NCI-H748 treated with DMSO at 0.1 percent for 48 hours (cell line): ENCODE data around the gene DHRS9.

Experiments used
- DNase-seq: peaks from one replicate; lab custom pipeline; 2025; lab: John Stamatoyannopoulos, UW

DHRS9 gene

GRCh38 chr2:169065864-169066517 is 3.4 kb upstream of the DHRS9 start:
- no peak for DNase-seq

GRCh38 chr2:169066897-169067296 is 2.5 kb upstream of the DHRS9 start:
- DNase-seq: no peak

DNA sequence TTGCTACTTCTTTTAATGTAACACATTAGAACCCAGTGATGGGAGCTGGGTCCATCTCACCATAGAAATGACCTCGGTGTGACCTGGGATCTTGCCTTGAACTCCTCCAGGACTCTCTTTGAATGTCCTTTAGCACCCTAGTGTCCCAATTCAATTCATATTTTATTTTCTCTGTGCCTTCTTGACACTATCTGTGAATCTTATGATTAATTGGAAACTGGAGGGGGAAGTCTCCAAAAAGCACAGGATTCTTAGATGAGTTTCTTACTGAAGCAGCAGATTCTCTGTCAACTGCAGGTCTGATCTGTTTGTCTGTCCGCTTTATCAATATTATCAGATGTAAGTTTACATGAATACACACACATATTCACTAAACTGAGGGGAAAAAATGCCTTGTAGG is 470 bp downstream of the DHRS9 start:
- DNase-seq: no peak

DNA sequence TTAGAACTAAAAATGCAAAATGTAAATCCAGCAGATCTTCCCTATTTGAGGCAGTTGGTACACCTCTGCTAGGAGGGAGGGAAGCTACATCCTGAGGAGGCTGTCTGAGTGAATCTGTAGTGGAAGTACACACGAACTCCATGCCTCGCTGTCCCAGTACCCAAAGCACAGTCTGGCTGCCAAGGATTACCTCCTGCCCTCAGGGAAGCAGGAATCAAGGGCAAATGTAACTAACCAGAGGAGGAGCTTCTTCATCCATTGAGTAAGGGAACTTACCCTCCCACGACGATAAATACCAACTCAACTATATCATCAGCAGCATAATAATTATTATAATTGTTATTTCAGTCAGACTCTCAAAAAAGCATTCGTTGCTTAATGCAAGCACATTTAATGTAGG is 2.1 kb downstream of the DHRS9 start:
- no peak for DNase-seq

DNA sequence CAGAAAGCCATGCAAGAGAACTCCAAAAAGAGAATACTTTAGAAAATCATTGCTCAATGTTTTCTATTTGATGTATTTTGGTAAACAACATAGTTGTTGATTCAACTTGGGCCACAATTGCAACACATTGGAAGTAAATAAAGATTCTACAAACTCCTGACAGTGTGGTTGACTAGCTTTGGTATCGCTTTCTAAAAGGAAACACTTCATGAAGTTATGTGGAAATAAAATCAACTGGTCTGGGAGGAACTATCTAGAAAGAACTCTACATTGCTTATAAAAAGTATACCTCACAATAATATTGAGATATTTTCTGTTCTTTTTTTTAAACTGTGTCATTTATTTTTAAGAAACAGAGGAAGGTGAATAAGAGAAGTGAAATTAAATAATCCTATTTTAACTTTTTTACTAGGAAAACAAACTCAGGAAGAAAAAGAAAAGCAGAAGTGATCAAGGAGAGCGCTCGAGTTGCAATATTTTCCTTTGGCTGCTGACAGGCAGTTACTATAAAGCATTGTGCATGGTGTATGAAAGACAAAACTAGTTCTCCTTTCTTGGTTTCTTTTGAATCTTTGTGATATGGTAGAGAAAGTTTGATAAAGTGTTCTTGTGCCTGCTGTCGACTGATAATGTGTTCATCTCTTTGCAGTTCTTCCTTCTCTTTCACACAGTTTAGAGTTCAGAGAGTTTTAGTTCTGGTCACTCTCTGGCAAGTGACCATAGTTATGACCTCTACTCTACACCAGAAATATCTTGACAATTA is 3.0 kb downstream of the DHRS9 start:
- DNase-seq: no peak

- no peak for DNase-seq
Measured at GRCh38 chr2:169073211-169073962, 4.0 kb downstream of the DHRS9 start.

DNA sequence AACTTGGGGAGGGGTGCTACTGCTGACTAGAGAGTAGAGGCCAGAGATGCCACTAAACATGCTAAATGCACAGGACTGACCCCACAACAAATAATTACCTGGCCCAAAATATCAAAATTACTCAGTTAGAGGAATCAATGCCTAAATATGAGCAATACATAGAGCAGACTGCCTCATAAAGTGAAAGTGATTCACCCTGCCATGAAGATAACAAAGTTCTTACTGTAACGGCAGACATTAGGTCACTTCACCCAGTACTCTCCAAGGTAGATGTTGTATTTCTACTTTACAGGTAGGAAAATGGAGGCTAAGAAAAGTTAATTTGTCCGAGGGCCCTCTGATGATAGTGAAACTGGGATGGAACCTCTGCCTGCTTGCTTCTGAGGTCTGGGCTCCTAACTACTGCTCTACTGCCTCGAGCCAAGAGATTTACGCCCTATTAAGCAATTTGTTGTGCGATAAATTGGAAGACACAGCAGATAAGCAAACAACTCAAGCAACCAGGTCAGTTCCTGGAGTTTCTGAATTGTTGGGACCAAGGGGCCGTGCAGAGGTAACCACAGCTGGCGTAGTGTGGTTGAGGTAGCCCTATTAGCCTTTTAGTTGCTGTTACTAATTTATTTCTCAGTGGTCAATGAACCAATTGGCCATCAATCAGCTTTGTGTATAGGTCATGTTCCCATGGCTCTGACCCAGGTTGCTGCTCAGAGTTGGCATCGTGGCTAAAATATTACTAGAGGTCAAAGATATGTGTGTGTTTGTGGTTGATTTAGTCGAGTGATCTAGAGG is 4.8 kb downstream of the DHRS9 start:
- no peak for DNase-seq

GRCh38 chr2:169077674-169078240 is 8.4 kb downstream of the DHRS9 start:
- no peak for DNase-seq

- no peak for DNase-seq
Measured at GRCh38 chr2:169080250-169081069, 11.1 kb downstream of the DHRS9 start.

- DNase-seq: no peak
Measured at GRCh38 chr2:169081551-169081950, 12.2 kb downstream of the DHRS9 start.

DNA sequence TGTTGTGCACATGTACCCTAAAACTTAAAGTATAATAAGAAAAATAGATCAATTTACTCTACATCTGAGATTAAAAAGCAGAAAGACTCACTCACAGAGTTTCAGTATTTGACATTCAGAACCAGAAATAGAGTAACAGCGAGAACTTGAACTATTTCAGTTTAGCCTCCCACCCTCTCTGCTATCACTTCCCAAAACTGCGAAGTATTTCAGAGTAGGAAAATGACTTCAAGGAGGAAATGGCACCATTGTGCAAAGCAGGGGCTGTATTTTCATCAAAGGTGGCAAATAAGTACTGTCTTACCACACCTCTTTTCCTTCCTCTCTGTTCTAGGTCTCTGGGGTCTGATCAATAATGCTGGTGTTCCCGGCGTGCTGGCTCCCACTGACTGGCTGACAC is 13.6 kb downstream of the DHRS9 start:
- no peak for DNase-seq

GRCh38 chr2:169086893-169087467 is 17.6 kb downstream of the DHRS9 start:
- DNase-seq: no peak

DNA sequence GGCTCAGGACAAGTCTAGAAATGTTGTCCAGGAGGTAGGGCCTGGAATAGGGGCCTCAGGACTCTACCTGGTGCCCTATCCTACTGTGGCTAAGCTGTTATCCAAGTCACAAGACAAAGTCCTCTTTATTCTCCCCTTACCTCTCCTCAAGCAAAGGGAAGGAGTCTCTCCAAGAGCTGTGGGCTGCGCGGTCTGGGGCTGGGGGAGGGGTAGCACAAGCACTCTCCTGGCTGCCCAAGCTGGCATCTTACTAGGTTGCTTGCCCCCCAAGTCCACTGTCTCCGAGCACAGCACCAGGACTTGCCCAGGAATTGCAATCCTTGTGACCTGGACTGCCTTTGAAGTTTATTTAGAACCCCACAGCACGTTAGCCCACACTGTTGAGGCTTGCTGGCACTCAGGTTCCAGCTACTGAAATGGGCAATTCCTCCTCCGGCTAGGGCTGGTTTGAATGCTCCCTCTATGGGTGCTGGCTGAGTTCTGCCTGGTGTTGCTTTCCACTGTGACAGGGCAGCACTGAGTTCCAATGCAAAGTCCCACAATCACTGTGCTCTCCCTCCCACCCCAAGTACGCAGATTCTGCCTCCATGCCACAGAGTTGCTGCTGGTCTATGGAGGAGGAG is 18.5 kb downstream of the DHRS9 start:
- DNase-seq: no peak

DNA sequence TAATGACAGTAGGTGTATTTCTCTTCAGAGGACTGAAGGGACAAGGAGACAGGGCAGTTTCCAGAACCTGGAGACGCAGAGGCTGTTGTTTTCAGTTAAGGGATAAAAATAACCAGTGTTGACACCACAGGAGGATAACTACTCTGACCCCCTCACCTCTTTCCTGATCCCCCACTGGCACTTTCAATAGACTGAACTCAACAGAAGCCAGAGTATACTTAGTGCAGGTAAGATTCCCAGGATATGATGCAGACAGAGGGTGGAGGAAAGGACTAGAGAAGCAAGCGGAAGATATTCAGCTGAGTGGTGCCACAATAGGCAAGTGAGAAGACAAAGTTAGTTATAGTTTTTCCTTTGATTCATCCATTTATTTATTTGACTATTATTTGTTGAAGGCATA is 19.8 kb downstream of the DHRS9 start:
- no peak for DNase-seq

- DNase-seq: no peak
Measured at GRCh38 chr2:169090133-169090820, 20.9 kb downstream of the DHRS9 start.

DNA sequence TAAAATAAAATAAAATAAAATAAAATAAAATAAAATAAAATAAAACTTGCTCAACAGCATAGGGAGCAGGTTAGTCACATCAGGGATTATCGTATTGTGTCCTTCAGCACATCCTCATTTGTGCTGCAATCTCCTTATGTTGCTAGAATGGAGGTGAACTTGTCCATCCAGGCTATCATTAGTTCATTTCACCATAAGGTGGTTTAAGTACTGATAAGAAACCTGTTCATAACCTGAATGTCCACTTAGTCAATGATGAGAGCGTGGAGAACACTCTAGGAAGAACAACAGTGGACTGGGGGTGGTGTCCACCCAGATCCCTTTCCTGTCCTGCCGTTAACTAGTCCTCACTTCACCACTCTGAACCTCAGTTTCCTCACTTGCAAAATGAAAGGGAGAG is 21.9 kb downstream of the DHRS9 start:
- DNase-seq: no peak

- DNase-seq: no peak
Measured at GRCh38 chr2:169091761-169092519, 22.6 kb downstream of the DHRS9 start.

GRCh38 chr2:169093535-169093934 is 24.2 kb downstream of the DHRS9 start:
- DNase-seq: no peak

GRCh38 chr2:169094676-169095075 is 25.3 kb downstream of the DHRS9 start:
- no peak for DNase-seq
